Keratinocyte (primary cell): ENCODE data around the gene MAP3K9.

ENCODE experiments used
- EZH2 ChIP-seq: IDR thresholded peaks from one replicate; pipeline ENCODE4 v1.6.1; 2012; ENCODE audit warnings: inconsistent platforms, mild to moderate bottlenecking, low read length, moderate library complexity
- TF ChIP-seq, protein P1 (sequence below), 3 experiments: IDR thresholded peaks in 1 of 3; conservative IDR thresholded peaks in 1 of 3; optimal IDR thresholded peaks in 1 of 3; 2 replicates in 2 of 3; 3 replicates in 1 of 3; pipeline versions ENCODE3 to v1.5.1; 2011; ENCODE audit warnings: low read length in 3 of 3, mild to moderate bottlenecking in 3 of 3, moderate library complexity in 2 of 3, control low read depth in 1 of 3, inconsistent platforms in 1 of 3; ENCODE audit not compliant: insufficient read depth in 2 of 3; ENCODE audit errors: extremely low read depth in 1 of 3

DNA sequence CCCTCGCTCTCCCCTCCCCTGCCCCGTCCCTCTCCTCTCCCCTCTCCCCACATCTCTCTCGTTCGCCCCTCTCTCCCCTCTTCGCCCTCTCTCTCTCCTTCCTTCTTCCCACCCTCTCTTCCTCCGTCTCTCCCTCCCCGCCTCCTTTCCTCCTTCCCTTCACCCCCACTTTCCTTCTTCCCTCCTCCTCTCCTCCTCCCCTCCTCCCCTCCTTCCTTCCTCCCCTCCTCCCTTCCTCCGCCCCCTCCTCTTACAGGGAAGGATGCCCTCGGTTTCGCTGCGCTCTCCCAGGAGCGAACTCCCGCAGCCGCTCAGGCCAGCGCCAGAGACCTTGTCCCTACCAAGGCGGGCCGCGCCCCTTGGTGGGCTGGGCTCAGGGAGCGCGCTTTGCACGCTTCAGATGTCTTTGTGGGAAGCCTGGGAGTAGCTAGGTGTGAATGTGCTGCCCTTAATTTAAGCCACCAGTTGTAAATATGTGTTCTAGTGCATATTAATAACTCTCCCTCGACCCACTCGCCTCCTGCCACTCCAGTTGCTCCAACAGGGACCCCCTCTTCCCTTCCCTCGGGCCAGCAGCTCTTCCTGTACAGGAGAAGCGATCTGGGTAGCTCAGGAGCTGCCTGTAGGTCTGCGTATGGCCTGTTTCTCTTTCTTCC, 13.3 kb upstream of the MAP3K9 start:
- TF ChIP-seq, protein P1, sequence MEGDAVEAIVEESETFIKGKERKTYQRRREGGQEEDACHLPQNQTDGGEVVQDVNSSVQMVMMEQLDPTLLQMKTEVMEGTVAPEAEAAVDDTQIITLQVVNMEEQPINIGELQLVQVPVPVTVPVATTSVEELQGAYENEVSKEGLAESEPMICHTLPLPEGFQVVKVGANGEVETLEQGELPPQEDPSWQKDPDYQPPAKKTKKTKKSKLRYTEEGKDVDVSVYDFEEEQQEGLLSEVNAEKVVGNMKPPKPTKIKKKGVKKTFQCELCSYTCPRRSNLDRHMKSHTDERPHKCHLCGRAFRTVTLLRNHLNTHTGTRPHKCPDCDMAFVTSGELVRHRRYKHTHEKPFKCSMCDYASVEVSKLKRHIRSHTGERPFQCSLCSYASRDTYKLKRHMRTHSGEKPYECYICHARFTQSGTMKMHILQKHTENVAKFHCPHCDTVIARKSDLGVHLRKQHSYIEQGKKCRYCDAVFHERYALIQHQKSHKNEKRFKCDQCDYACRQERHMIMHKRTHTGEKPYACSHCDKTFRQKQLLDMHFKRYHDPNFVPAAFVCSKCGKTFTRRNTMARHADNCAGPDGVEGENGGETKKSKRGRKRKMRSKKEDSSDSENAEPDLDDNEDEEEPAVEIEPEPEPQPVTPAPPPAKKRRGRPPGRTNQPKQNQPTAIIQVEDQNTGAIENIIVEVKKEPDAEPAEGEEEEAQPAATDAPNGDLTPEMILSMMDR (optimal IDR thresholded peaks at IDR 0.05 in 1 of 3, IDR thresholded peaks at IDR 0.05 in 1 of 3, conservative IDR thresholded peaks at IDR 0.05 in 1 of 3; ENCODE audit: extremely low read depth in 1 of 3, insufficient read depth in 2 of 3, low read length in 3 of 3), result no peak
- TF ChIP-seq EZH2, result no peak
